Stimulated activated CD4-positive, alpha-beta T cell treated with anti-CD3 and anti-CD28 coated beads, Interleukin-12 subunit alpha, Interleukin-12 subunit beta, amount 100 ng/mL, for 24 hours (primary cell): ENCODE measurements around the gene STAT3.
"Not testable (repeated sequence)": the region's sequence is repeated elsewhere in the genome, so short reads cannot be mapped to it uniquely, and the experiment has no call there.

Experiments
- DNase-seq, 2 experiments: peaks; one replicate each; pipeline ENCODE4 v3.0.0-alpha.2; 2020; ENCODE audit warnings: low read depth in 2 of 2

Gene STAT3

DNA sequence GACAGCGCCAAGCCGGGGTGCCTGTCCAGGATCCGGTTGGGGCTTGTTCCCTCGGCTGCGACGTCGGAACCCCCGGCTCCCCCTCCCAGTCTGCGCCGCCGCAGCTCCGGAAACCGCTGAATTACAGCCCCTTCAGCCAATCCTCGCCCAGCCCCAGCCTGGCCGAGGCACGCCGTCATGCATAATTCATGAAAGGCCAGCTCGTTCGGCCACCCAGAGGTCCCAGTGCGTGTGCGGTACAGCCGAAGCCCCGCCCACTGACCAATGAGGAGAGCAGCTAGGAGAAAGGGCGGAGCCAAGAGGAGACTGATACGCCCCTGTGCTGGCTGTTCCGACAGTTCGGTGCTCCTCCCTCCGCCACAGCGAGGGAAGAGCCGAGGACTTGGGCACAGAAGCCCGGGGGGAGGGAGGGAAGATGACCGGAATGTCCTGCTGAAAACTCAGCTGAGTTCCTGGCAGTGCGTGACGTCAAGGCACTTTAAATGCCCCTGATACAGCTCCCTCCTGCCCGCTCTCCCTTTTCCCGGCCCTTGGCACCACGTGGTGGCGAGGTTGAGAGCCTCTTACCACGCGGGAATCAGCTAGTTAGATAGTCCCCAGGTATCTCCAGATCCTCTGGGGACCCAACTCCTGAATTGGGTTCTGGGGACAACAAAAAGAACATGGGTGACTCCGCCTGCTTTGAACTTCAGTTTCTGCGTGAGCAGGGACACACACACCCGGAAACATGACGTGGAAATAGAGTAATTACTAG is at the start of gene STAT3:
TSS of gene STAT3 (minus strand) at position 62 of the 754 bp plus-strand sequence. CDS start 39,926 bp downstream, outside the sequence.
- peak; percentile 100 for DNase-seq

DNA sequence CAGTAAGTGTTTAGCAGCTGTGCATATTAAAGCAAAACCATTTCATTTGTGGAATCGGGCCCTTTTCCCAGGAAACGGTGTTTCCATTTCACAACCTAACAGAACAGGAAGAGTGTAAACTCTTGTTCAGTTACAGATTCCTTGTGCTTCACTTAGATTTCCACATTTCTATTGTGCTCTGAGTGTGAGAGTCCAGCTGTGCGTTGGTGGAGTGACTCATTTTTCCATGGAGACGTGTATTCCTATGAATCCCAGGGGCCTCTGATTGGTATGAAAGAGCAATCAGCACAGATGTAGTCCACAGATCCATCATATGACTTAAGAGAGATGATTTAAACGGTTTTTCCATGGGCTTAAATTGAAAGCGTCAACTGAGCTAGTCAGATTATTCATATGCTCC is 48.1 kb upstream of the STAT3 start:
- no peak for DNase-seq

DNA sequence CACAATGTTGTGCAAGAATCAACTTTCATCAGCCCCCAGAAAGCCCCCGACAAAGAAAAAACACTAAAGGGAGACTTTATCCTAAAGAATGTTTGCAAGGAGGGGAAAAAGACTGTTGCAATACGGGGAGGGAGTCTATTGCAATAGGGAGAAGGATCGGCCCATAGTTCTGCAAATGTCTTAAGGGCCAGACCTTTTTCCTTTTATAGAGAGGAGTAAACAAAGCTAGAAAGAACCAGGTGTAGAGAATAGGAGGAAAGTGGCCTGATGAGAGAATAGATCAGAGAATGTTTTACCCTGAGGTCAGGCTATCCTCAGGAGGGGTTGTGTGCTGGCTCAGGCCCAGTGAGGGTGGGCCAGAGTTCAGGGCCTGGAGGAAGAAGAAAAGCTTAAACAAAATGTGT is 43.5 kb upstream of the STAT3 start:
- DNase-seq: no peak

DNA sequence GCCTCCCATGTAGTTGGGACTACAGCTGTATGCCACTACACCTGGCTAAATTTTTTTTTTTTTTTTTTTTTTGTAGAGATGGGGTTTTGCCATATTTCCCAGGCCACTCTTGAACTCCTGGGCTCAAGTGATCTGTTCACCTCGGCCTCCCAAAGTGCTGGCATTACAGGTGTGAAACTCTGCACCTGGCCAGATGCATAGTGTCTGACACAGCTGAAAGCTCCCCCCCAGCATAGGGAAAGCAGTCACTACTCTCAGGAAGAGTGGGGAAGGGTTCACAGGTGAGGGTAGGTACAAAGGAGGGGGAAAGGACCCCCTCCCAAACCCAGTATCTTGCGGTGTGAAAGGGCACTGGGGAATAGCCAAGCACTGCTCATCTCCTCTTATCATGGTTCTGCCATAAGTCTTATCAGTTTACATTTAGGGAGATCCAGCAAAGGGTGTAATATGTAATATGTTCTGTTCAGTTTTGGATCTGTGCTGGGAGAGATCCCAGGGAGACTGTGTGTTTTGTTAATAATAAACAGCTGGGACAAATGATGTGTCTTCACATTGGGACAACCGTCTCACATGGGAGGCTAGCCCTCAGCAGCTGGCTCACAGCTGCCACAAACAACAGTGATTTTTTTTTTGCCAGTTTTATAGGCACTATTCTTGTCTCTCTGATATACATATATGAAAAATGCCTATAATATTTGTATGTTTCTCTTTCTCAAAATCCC is 41.6 kb upstream of the STAT3 start:
- DNase-seq: no peak

DNA sequence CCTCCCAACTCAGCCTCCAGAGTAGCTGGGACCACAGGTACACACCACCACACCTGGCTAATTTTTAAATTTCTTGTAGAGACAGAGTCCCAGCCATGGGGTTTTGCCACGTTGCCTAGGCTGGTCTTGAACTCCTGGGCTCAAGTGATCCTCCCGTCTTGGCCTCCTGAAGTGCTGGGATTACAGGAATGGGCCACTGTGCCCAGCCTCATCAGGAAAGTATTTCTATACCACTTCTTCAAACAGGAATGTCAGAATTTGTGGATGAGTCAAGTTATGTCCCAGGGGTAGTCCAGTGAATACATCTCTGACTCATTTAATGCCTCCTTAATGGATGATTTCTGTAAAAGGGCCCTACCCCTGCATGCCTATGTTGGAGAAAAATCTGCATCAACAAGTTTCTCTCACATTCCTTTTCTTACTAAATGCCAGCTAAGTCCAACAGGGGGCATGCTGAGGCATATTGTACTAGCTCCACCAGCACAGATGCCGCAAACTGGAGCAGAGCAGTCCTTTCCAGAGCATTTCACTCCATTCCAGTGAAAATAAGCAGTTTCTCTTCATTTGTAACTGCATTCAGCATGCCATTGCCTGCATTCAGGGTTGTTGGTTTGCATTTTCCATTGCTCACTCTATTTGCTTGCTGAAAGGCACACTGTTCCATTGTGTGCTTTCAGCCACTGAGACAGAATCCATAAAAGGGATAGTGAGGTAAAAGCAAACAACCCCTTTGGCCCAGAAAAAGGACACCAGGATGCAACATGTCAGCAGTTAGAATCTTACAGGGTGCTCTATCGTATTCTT is 40.1 kb upstream of the STAT3 start:
- DNase-seq: no peak

DNA sequence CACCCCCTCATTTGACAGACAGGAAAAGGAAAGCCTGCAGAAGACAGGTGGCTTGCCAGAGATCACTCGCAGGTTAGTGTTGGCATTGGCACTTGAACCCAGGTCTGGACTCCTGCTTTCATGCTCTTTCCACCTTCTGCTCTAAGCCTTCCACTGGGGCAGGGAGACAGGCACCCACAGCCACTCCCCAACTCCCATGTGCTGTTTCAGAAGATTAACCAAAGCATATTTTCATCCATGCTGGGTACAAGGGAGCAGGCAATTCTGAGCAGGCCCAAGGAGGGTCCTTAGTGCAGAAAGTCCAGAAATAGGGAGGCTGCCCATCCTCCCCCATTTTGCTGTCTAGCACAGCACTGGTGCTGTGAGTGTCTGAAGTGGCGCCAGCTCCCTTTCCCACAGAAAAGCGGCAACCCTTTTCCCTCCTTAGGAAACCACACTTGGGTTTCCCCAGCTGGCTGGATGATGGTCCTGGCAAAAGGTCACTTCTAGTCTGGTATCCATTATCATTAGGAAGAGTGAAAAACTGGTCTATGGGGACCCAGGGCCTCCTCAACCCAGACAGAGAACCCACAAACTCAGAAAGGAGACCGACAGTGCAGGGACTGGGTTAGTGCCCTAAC is 36.9 kb upstream of the STAT3 start:
- DNase-seq: no peak

DNA sequence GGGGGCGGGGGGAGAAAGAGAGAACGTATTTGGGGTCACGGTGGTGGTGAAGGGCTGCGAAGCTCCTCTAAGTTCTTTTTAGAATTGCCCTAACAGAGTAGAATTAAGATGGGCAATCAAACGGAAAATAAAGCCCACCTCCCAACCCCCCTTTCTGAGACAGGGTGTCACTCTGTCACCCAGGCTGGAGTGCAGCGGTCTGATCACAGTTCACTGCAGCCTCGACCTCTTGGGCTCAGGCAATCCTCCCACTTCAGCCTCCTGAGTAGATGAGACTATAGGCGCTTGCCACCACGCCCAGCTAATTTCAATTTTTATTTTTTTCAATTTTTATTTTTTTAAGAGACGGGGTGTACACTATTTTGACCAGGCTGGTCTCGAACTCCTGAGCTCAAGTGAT is 35.5 kb upstream of the STAT3 start:
- no peak for DNase-seq

DNA sequence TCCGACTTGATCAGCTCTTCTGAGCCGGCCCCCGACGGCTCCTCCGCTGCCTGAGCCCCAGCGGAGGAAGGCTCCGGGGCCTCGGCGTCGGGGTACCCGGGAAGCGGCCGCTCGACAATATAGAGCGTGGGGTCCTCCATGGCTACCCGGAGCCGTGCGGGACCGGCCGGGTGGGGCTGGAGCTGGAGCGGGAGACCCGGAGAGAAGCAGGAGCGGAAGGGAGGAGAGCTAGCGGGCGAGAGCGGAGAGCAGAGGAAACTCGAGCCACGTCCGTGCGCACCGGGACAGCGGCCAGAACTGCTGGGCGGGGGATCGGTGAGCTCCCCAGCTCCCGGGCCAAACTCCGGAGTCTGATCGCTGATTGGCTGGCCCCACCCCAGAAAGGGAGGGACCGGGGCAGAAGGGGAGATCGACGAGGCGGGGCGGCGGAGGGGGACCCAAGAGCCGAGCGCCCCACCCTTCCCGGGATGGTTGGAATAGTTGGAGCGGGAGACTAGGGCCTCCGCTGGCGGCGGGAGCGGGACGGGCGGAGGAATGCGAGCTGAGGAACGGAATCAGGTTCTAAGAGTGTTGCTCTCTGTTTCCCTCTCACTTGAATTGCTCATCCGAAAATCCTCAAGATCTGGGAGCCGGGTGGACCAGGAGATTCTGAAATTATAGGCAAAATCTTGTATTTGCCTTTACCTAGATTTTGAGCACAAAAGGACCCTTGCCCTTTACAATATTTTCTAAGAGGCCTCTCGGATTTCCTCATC is 34.9 kb upstream of the STAT3 start, which contains the start of gene CAVIN1:
TSS of gene CAVIN1 (minus strand) at position 299 of the 755 bp plus-strand sequence. CDS start at position 140, 159 bp downstream.
- peak in 1 of 2 experiments; percentile 23 for DNase-seq

DNA sequence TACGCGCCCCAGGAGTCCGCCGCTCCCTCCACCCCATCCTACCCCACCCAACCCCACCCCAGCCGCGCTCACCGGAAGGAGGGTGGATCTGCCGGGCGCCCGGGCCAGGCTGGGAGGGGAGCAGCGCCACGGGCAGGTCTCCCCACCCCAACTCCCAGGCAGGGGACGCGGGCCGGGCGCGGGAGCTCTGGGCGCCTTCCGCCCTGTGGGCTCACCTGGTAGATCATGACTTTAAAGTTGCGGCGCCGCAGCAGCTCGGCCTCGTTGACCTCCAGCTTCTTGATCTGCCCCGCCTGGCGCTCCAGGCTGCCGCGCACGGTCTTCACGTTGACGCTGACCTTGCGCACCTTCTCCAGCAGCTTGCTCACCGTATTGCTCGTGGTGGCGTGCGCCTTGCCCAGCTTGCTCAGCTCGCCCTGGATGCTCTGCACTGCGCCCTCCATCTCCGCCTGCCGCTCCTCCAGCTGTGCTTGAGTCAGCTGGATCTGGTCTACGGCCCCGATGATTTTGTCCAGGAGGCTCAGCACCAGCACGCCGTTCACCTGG is 34.2 kb upstream of the STAT3 start:
- peak in 1 of 2 experiments; percentile 21 for DNase-seq

DNA sequence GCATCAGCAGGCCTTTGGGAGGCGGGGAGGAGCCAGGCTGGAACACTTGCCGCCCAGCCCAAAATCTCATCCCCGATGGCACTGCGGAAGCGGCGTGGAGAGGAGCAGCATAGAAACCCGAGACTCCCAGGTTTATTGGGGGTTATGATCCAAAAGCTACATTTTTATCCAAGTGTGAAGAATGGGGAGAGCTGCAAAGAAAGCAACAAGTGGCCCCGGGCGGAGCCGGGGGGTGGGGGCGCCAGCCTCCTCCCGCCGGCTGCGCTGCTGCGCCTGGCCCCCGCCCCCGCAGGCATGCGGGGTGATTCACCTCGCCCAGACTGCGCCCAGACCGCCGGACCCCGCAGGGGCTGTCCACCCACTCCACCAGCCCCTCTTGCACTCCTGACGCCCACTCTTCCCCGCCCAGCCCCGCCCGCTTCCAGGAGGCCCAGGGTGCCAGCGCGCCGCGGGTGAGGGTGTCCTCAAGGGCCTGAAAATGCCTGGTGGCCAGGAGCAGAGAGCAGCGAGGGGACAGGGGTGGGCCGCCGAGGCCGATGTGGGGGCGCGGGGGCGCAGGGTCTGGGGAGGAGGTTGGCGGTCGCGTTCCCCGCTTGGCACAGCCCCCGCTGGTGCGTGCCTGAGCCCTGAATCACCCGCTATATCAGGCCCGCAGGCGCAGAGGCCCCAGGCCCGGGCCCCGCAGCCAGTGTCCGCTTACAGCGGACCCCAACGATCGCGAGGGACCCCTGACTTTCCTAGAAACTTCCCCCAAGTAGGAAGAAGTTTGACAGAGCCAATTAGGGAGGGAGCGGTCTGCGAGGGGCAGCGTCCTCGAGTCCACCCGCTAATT is 33.5 kb upstream of the STAT3 start:
- DNase-seq: no peak

DNA sequence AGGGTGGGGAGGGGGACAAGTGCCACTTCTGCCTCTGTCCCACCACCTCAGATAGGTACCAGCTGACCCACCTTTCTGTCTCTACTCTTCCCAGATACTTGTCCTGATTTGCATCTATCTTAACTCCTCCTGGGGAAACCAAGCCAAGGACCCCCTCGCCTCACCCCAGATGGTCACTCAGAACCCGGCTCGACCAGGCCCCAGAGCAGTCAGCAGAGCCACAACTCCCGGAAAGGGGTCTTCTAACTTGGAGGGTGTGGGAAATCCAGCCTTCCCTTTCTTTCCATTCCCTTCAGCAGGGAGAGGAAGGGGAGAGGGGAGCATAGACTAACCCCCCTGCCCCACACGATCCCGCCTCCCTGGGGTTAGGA is 32.9 kb upstream of the STAT3 start:
- no peak for DNase-seq

DNA sequence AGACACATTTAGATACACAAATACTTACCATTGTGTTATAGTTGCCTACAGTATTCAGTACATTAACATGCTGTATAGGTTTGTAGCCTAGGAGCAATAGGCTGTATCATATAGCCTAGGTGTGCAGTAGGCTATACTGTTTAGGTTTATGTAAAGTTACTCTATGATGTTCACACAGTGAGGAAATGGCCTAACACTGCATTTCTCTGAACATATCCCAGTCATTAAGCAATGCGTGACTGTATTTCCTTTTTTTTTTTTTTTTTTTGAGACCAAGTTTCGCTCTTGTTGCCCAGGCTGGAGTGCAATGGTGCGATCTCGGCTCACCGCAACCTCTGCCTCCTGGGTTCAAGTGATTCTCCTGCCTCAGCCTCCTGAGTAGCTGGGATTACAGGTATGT is 29.7 kb upstream of the STAT3 start:
- DNase-seq: not testable (repeated sequence)

DNA sequence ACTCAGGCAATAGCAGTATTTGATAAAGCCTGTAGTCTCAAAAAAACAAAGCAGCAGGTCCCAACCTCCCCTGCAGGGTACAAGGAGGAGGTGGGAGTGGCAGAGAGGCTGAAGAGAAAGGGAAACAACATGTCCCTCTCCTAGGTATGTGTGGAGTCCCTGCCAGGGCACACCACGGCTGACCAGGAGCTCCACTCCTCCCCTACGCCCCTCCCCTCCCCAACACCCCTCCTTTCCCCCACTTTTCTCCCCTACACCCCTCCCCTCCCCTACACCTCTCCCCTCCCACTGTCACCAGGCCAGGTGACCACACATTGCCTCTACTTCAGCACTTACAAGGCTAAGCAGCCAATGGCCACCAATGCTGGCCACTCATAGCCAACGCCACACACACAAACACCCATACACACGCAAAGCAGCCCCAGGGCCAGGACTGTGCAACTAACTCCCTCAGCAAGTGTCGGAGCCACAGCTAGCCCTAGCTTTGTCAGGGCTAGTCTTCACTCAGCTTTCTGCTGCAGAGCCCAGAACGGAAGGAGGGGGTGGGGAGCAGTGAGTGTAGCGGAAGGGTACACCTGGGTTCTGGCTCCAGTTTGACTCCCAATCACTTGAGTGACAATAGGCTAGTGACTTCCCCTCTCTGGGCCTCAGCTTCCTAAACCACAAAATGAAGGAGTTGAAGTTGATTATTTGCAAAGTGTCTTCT is 26.6 kb upstream of the STAT3 start:
- DNase-seq: peak; percentile 24 to 50

DNA sequence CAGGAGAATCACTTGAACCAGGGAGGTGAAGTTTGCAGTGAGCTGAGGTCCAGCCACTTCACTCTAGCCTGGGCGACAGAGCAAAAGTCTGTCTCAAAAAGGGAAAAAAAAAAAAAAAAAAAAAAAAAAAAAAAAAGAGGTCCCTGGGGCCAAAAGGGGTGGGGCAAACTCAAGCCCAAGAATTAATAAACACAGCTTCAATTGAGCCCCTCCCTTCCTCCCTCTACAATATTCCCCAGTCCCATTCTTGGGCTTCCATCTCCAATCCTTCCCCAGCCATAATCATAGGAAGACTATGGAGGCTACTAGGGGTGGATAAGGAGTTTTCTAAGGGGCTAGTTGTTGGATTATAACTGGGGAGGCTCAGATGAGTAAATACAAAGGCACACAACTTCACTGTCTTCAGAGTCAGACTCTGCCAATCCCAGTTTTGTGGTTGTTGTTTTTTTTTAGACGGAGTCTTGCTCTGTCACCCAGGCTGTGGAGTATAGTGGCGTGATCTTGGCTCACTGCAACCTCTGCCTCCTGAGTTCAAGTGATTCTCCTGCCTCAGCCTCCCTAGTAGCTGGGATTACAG is 25.3 kb upstream of the STAT3 start:
- DNase-seq: no peak

DNA sequence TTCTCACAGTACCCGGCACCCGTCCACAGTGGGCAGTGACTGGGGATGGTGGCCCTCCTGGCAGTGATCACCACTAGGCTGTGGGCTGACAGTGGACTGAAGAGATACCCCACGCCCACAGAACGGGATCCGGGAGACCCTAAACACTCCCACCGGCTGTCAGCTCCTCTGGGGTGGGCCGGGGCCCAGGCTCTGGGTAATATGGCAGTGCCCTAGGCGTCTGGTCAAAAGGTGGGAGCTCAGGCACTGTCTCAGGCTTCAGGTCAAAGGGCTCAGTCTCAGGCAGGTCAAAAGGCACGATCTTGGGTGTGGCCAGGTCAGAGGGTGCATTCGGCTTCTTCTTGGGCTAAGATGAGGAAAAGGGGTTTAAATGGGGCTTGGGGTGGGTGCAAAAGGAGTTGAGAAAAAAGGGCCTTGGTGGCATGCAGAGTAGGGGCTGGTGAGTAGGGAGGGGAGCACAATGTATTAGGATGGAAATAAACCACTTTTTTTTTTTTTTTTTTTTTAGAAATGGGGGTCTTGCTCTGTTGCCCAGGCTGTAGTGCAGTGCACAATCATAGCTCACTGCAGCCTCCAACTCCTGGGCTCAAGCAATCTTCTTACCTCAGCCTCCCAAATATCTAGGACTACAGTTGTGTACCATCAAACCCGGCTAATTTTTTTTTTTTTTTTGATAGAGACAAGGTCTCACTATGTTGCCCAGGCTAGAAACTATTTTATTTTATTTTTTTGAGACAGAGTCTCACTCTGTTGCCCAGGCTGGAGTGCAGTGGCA is 23.9 kb upstream of the STAT3 start:
- no peak for DNase-seq

DNA sequence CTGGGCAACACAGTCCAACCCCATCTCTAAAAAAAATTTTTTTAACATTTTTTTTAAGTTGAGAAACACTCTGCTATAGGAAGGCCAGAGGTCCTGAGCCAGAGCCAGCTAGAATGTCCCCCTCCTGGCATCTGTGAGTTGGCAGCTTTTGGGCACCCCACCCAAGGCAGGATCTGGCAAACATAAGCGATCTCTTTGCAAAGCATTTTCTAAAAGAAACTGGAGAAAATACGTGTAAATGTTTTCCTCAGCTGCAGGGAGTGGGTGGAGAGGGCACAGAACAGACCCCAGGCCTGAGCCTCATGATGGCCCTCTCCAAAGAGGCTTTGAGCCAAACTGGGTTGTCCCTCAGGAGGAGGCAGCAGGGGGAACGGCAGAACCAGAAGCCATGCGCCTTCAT is 23.1 kb upstream of the STAT3 start:
- no peak for DNase-seq

DNA sequence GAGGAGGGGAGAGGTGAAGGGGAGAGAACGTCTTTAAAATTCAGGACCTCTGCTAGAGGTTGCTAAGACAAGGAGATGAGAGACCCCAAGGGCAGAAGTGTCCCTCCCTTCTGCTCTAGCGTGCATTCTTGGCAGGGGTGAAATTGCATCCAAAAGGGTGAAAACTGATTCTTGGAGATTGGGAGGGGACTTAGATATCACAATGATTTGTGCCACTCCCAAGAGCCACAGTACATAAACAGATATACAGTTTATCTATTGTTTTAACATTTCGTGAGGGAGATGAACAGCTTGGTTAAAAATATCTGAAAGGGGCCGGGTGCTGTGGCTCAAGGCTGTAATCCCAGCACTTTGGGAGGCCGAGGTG is 22.1 kb upstream of the STAT3 start:
- no peak for DNase-seq
